Naive thymus-derived CD4-positive, alpha-beta T cell (primary cell): ENCODE data around the gene XPC. TPM values are rescaled to one million over a fixed set of nuclear protein-coding genes. Genes with fewer than 3 reads are reported as not detected.

ENCODE experiments used
- ATAC-seq: fragments of 150-1000 bp; cut with Tn5 transposase; 2 replicates; pipeline ENCODE4 v1.10.0; 2021; ENCODE audit warnings: mild to moderate bottlenecking, moderate library complexity
- CTCF ChIA-PET: fragments of 350-600 bp; sonication (Branson Sonifier 250); formaldehyde crosslinking; loops from one replicate; lab custom pipeline; 2021; ENCODE audit warnings: antibody characterized with exemption; lab: Charles Lee
- POLR2A ChIA-PET: fragments of 350-600 bp; sonication (Branson Sonifier 250); formaldehyde crosslinking; loops from one replicate; lab custom pipeline; 2021; ENCODE audit warnings: antibody characterized with exemption, inconsistent platforms; lab: Charles Lee
- DNase-seq, 9 donors: peaks; one replicate each; pipeline versions ENCODE4 v3.0.0 to v3.0.0-alpha.2; 2020 to 2022; ENCODE audit warnings: mixed read lengths in 1 of 9
- H3K27ac ChIP-seq: one replicate; pipeline ENCODE4 v1.7.0; 2013; ENCODE audit warnings: mild to moderate bottlenecking, low read depth, low read length, moderate library complexity
- H3K27me3 ChIP-seq, 2 donors: one replicate each; pipeline ENCODE4 v1.7.0; 2013; ENCODE audit warnings: low read length in 2 of 2, mild to moderate bottlenecking in 2 of 2, moderate library complexity in 2 of 2; ENCODE audit not compliant: control insufficient read depth in 2 of 2, insufficient read depth in 2 of 2
- H3K36me3 ChIP-seq, 3 experiments: 1 replicate in 2 of 3; 2 replicates in 1 of 3; pipeline ENCODE4 v1.7.0; 2013; ENCODE audit warnings: low read length in 3 of 3, mild to moderate bottlenecking in 3 of 3, moderate library complexity in 1 of 3; ENCODE audit not compliant: insufficient read depth in 3 of 3, control insufficient read depth in 2 of 3
- H3K4me1 ChIP-seq, 2 donors: one replicate each; pipeline ENCODE4 v1.7.0; 2013; ENCODE audit warnings: low read length in 2 of 2, mild to moderate bottlenecking in 2 of 2, moderate library complexity in 1 of 2; ENCODE audit not compliant: control insufficient read depth in 2 of 2, insufficient read depth in 2 of 2
- H3K4me3 ChIP-seq: 2 replicates; pipeline ENCODE4 v1.7.0; 2013; ENCODE audit warnings: mild to moderate bottlenecking, low read length
- H3K9me3 ChIP-seq, 3 experiments: 1 replicate in 2 of 3; 2 replicates in 1 of 3; pipeline ENCODE4 v1.7.0; 2013; ENCODE audit warnings: low read length in 3 of 3; ENCODE audit not compliant: control insufficient read depth in 2 of 3
- H3K27ac Mint-ChIP-seq, 9 donors: one replicate each; pipeline ENCODE4 v1.8.0; 2020 to 2022; ENCODE audit warnings: mixed read lengths in 9 of 9, mild to moderate bottlenecking in 8 of 9, moderate library complexity in 5 of 9, inconsistent platforms in 2 of 9
- H3K27me3 Mint-ChIP-seq, 5 donors: one replicate each; pipeline ENCODE4 v1.8.0; 2021 to 2022; ENCODE audit warnings: mixed read lengths in 5 of 5, mild to moderate bottlenecking in 1 of 5
- H3K36me3 Mint-ChIP-seq, 5 donors: one replicate each; pipeline ENCODE4 v1.8.0; 2020 to 2022; ENCODE audit warnings: mixed read lengths in 5 of 5, mild to moderate bottlenecking in 3 of 5, inconsistent platforms in 1 of 5
- H3K4me1 Mint-ChIP-seq, 7 donors: one replicate each; pipeline ENCODE4 v1.8.0; 2020 to 2022; ENCODE audit warnings: mixed read lengths in 7 of 7, mild to moderate bottlenecking in 3 of 7, inconsistent platforms in 1 of 7
- H3K4me3 Mint-ChIP-seq, 10 donors: one replicate each; pipeline ENCODE4 v1.8.0; 2020 to 2022; ENCODE audit warnings: mild to moderate bottlenecking in 10 of 10, mixed read lengths in 10 of 10, moderate library complexity in 6 of 10, inconsistent platforms in 2 of 10
- H3K9me3 Mint-ChIP-seq, 11 donors: one replicate each; pipeline ENCODE4 v1.8.0; 2020 to 2022; ENCODE audit warnings: mixed read lengths in 11 of 11, mild to moderate bottlenecking in 4 of 11, inconsistent platforms in 1 of 11, moderate library complexity in 1 of 11
- intact Hi-C, 2 donors: fragments of 100-400 bp; cut with micrococcal nuclease; formaldehyde crosslinking; loops; one replicate each; pipeline ENCODE4 v1.15.1; 2023
- polyA plus RNA-seq, 2 donors: library from polyadenylated mRNA; unstranded; fragments of 300-500 nt; fragmentation: Illumina TruSeq; gene quantifications; one replicate each; pipeline ENCODE4 v1.2.3, GENCODE V29; 2021
- total RNA-seq, 6 experiments: library from RNA in 5 of 6; stranded (reverse) in 5 of 6; gene quantifications; 1 replicate in 5 of 6; 2 replicates in 1 of 6; pipeline ENCODE4 v1.2.3 and lab custom pipeline; 2021 to 2026

XPC gene
- total and polyA plus RNA-seq, 7 experiments from 2014 or later: 50.0 to 94.8 (median 57.7) TPM

- Mint-ChIP-seq H3K4me3 (peak overlapping the region; percentile 92 to 98 (median 96)), H3K27ac (peak overlapping the region; percentile 87 to 97 (median 93)), H3K36me3 (peaks cover 14 to 42% (median 22%) of the 10 kb centered on the region in 5 donors), H3K4me1 (peaks cover 38 to 63% (median 59%) of the 10 kb centered on the region in 7 donors), H3K9me3 (no peaks in the 10 kb centered on the region), H3K27me3 (no peaks in the 10 kb centered on the region)
- CTCF ChIA-PET: interaction anchor here (0.5 to 2.5 kb wide), 3 partner anchors 16 to 53 kb away, joined by 4 to 12 read pairs (median 4); no protein-coding TSS in a partner anchor
- Histone ChIP-seq H3K27ac (peak overlapping the region; percentile 89), H3K27me3 (no peaks in the 10 kb centered on the region), H3K4me1 (peaks cover 28 to 30% of the 10 kb centered on the region in 2 donors), H3K36me3 (peaks cover 8 to 52% (median 14%) of the 10 kb centered on the region in 3 experiments), H3K9me3 (no peaks in the 10 kb centered on the region), H3K4me3 (peak overlapping the region; percentile 100)
- intact Hi-C loops: loop anchor here in 1 of 2 donors (10.0 kb wide), 2 partner anchors 471 to 1051 kb away; partner anchors contain the start of gene IQSEC1
- no peak for ATAC-seq
- DNase-seq: peak in 1 of 9 donors; percentile 8
- POLR2A ChIA-PET: interaction anchor here (1.9 to 7.2 kb wide), 5 partner anchors 18 to 229 kb away, joined by 5 to 96 read pairs (median 22); partner anchors contain the start of genes LSM3 and XPC
These were observed 52.1 kb downstream of the XPC start for GRCh38 chr3:14126017-14126886.

GRCh38 chr3:14125193-14126016, 53.0 kb downstream of the XPC start:
- POLR2A ChIA-PET: interaction anchor here (1.0 to 7.2 kb wide), 12 partner anchors 12 to 526 kb away, joined by 3 to 96 read pairs (median 6); partner anchors contain the start of genes CCDC174, LSM3, SLC6A6 and XPC
- H3K4me3 Mint-ChIP-seq: peak overlapping the region; percentile 92 to 98 (median 96)

GRCh38 chr3:14124615-14125192, 53.7 kb downstream of the XPC start, which contains the start of the genes CHCHD4 and TMEM43:
Gene CHCHD4, minus strand, starts transcription at chr3:14124870. Its CDS starts 194 bp downstream, at chr3:14124676.
Gene TMEM43, plus strand, starts transcription at chr3:14125052. Its CDS starts 142 bp downstream, at chr3:14125194.
- no peaks in the 10 kb centered on the region for H3K27me3 ChIP-seq
- peak within 1 kb of the TSS; percentile 89 for H3K27ac ChIP-seq
- Mint-ChIP-seq H3K27me3 (no peaks in the 10 kb centered on the region), H3K9me3 (no peaks in the 10 kb centered on the region), H3K4me1 (peaks cover 43 to 70% (median 63%) of the 10 kb centered on the region in 7 donors), H3K27ac (peak within 1 kb of the TSS; percentile 87 to 97 (median 94)), H3K4me3 (peak within 1 kb of the TSS; percentile 93 to 98 (median 96)), H3K36me3 (peaks cover 17 to 42% (median 25%) of the 10 kb centered on the region in 5 donors)
- ATAC-seq (peak; percentile 96), DNase-seq (peak; percentile 91 to 99 (median 98))
- peak within 1 kb of the TSS; percentile 100 for H3K4me3 ChIP-seq
- CTCF ChIA-PET: interaction anchor here (0.9 to 2.5 kb wide), 5 partner anchors 17 to 79 kb away, joined by 3 to 12 read pairs (median 4); no protein-coding TSS in a partner anchor
- intact Hi-C loops: loop anchor here (1.0 to 10.0 kb wide), 16 partner anchors 20 to 1477 kb away; partner anchors contain the start of genes LSM3 (in 2 of the 2), SLC6A6 (in 2 of the 2), XPC (in 2 of the 2) and BTD (in 1 of the 2)
- POLR2A ChIA-PET: interaction anchor here (1.0 to 7.2 kb wide), 14 partner anchors 13 to 645 kb away, joined by 3 to 96 read pairs (median 5); partner anchors contain the start of genes CCDC174, HDAC11, LSM3 and SLC6A6
- H3K4me1 ChIP-seq: peaks cover 28 to 30% of the 10 kb centered on the region in 2 donors
- H3K9me3 ChIP-seq: no peaks in the 10 kb centered on the region
- H3K36me3 ChIP-seq: peaks cover 0 to 39% (median 4%) of the 10 kb centered on the region in 3 experiments

More at GRCh38 chr3:14125193-14126016, 53.0 kb downstream of the XPC start:
- Mint-ChIP-seq H3K27me3 (no peaks in the 10 kb centered on the region), H3K9me3 (no peaks in the 10 kb centered on the region), H3K27ac (peak overlapping the region; percentile 87 to 97 (median 93)), H3K36me3 (peaks cover 18 to 41% (median 22%) of the 10 kb centered on the region in 5 donors), H3K4me1 (peaks cover 40 to 67% (median 63%) of the 10 kb centered on the region in 7 donors)
- H3K27ac ChIP-seq: peak overlapping the region; percentile 89
- H3K4me3 ChIP-seq: peak overlapping the region; percentile 100
- intact Hi-C loops: loop anchor here (1.0 to 10.0 kb wide), 6 partner anchors 19 to 1051 kb away; partner anchors contain the start of genes HDAC11 (in 1 of the 2) and IQSEC1 (in 1 of the 2)
- peaks cover 0 to 46% (median 5%) of the 10 kb centered on the region in 3 experiments for H3K36me3 ChIP-seq
- peaks cover 28 to 30% of the 10 kb centered on the region in 2 donors for H3K4me1 ChIP-seq
- no peaks in the 10 kb centered on the region for H3K27me3 ChIP-seq
- DNase-seq (peak in 2 of 9 donors; percentile 54 to 62), ATAC-seq (peak; percentile 36)
- H3K9me3 ChIP-seq: no peaks in the 10 kb centered on the region
- CTCF ChIA-PET: interaction anchor here (0.9 to 2.5 kb wide), 5 partner anchors 17 to 79 kb away, joined by 3 to 12 read pairs (median 4); no protein-coding TSS in a partner anchor

- peak overlapping the region; percentile 89 for H3K27ac ChIP-seq
- CTCF ChIA-PET: interaction anchor here (1.0 to 2.5 kb wide), 4 partner anchors 18 to 80 kb away, joined by 4 to 12 read pairs (median 5); partner anchors contain the start of gene LSM3
- intact Hi-C loops: loop anchor here (1.0 to 10.0 kb wide), 16 partner anchors 20 to 1477 kb away; partner anchors contain the start of genes LSM3 (in 2 of the 2), SLC6A6 (in 2 of the 2), XPC (in 2 of the 2) and BTD (in 1 of the 2)
- H3K36me3 ChIP-seq: peaks cover 0 to 34% (median 0%) of the 10 kb centered on the region in 3 experiments
- H3K27me3 ChIP-seq: no peaks in the 10 kb centered on the region
- no peaks in the 10 kb centered on the region for H3K9me3 ChIP-seq
- no peaks in the 10 kb centered on the region for H3K9me3 Mint-ChIP-seq
- H3K27me3 Mint-ChIP-seq: no peaks in the 10 kb centered on the region
- H3K36me3 Mint-ChIP-seq: peaks cover 15 to 39% (median 22%) of the 10 kb centered on the region in 5 donors
- POLR2A ChIA-PET: interaction anchor here (1.0 to 7.2 kb wide), 13 partner anchors 14 to 644 kb away, joined by 3 to 96 read pairs (median 5); partner anchors contain the start of genes CCDC174, HDAC11, LSM3 and SLC6A6
- H3K4me3 Mint-ChIP-seq: peak overlapping the region; percentile 93 to 98 (median 95)
- peak overlapping the region; percentile 87 to 96 (median 92) for H3K27ac Mint-ChIP-seq
- H3K4me1 Mint-ChIP-seq: peaks cover 41 to 70% (median 62%) of the 10 kb centered on the region in 7 donors
- DNase-seq (peak in 3 of 9 donors; percentile 38 to 65 (median 46)), ATAC-seq (peak; percentile 17)
- peaks cover 28 to 30% of the 10 kb centered on the region in 2 donors for H3K4me1 ChIP-seq
- H3K4me3 ChIP-seq: peak overlapping the region; percentile 100
These were observed 54.2 kb downstream of the XPC start for GRCh38 chr3:14124223-14124614.
